NOMO-1 treated with DMSO at 0.1 percent for 48 hours (cell line): ENCODE measurements around the gene MGLL.
A peak's percentile ranks its signal among the peaks of the same experiment; 100 is the strongest.

Source experiments
- DNase-seq: peaks from one replicate; lab custom pipeline; 2025; ENCODE audit not compliant: unreplicated experiment; lab: John Stamatoyannopoulos, UW

The MGLL gene

GRCh38 chr3:127835993-127836882 lies 13.9 kb upstream of the MGLL start:
- DNase-seq: peak; percentile 40

- no peak for DNase-seq
Measured at GRCh38 chr3:127834771-127835170, 12.5 kb upstream of the MGLL start.

GRCh38 chr3:127833281-127834032 lies 11.1 kb upstream of the MGLL start:
- no peak for DNase-seq

- DNase-seq: peak; percentile 78
Measured at GRCh38 chr3:127831723-127832172, 9.4 kb upstream of the MGLL start.

DNA sequence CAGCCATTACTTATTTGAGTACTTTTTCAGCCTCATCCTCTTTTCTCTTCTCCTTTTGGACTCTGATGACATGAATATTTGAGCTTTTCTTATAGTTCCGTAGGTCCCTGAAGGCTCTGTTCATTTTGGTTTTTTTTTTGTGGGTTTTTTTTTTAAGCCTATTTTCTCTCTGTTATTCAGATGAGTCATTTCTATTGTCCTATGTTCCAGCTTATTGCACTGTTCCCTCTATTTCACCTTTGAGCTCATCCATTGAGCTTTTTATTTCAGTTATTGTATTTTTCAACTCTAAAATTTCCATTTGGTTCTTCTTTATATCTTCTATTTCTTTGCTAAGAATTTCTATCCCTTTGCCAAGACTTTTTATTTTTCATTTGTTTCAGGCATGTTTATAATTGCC lies 7.2 kb upstream of the MGLL start:
- DNase-seq: no peak

DNA sequence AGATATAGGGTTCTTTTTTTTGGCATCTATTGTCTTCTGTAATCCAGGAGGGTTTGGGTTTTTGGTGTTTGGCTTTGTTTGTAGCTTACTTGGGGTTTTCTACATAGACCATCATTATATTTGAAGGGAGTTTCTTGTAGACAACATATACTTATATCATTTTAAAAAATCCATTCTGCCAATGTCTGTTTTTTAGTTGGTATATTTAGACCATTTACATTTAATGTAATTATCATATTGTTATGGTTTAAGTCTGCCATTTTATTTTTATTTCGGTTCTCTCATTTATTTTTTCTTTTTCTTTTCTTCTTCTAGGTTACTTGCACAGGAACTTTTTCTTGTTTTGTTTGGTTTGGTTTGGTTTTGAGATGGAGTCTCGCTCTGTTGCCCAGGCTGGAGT lies 5.5 kb upstream of the MGLL start:
- no peak for DNase-seq

DNA sequence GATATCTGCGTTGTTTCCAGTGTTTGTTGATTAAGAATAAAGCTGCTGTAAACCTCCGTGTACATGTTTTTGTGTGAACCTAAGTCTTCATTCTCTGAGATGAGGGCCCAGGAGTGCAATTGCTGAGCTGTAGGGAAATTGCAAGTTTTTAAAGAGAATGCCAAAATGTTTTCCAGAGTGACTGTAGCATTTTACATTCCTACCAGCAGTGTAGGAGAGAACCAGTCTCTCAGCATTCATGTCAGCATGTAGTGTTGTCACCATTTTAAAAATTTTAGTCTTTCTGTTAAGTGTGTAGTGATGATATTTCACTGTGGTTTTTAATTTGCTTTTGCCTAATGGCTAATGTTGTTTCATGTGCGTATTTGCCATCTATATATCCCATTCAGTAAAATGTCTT lies 3.4 kb upstream of the MGLL start:
- no peak for DNase-seq

GRCh38 chr3:127824151-127824825 lies 2.0 kb upstream of the MGLL start:
- DNase-seq: no peak

GRCh38 chr3:127823426-127823857 lies 1.1 kb upstream of the MGLL start:
- no peak for DNase-seq

GRCh38 chr3:127822682-127823425 lies 539 bp upstream of the MGLL start:
- peak; percentile 49 for DNase-seq

DNA sequence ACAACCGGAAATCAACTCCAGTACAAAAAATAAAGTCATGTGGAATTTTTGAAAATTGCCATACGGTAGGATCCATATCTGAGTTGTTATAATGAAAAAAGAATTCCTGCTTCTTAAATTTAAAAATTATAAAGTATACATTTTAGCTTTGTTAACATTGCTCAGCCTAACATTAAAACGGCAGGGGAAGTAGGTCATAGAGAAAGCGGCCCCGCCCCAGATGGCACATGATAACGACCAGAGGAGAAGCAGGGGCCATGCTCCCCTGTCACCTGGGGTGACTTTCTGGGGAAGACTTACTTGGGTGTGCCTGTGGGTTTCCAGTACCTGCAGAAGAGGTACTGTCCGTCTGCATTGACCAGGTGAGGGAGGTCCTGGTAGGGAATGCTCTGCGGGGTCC lies 921 bp downstream of the MGLL start:
- DNase-seq: peak; percentile 64

- DNase-seq: no peak
Measured at GRCh38 chr3:127820826-127821313, 1.4 kb downstream of the MGLL start.

DNA sequence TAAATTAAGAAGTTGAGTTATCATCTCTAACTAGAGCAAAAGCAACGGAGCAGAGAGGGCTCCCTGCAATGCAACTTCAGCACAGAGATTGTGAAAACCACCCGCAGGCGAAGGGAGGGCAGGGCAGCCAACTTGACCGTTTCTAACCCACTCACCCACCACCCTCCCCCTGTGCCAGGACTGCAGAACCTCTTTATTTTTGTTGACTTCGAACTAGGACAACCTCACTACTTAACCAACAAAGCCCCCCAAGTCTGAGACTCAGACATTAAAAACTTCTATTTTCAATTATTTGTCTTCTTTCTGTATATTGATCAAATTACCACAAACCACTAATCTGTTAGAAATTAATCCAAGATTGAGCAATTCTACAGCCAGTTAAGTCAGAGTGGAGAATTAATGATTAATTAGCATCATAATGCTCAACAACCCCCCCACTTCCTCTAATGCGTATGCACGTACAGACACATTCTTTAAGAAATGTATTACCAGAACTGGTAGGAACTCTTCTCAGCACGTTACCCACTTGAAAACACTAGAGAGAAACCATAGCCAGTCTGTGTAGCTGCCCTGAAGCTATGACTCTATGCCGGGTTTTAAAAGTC lies 2.0 kb downstream of the MGLL start:
- DNase-seq: peak; percentile 71

- no peak for DNase-seq
Measured at GRCh38 chr3:127819656-127820055, 2.7 kb downstream of the MGLL start.

GRCh38 chr3:127819086-127819485 lies 3.2 kb downstream of the MGLL start:
- no peak for DNase-seq

DNA sequence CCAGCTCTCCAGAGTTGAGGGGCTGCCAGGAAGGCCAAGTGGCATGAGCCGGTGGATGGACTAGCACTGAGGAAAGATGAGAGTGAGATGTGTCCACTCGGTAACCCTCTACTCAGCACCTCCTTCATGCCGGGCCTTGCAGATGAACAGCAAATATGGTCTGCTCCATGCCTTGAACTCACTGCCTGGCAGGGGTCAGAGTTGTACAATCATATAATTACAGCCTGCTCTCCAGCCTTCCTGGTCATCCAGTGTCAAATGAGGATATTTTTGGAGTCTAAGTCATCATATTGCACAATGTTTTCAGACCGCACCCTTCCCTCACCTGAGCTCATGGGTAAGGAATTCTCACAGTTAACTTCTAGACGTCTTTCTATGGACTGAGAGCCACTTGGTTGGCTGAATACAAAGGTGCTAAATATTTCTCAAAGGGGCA lies 4.9 kb downstream of the MGLL start:
- DNase-seq: no peak

- peak; percentile 12 for DNase-seq
Measured at GRCh38 chr3:127816783-127817405, 5.4 kb downstream of the MGLL start.

DNA sequence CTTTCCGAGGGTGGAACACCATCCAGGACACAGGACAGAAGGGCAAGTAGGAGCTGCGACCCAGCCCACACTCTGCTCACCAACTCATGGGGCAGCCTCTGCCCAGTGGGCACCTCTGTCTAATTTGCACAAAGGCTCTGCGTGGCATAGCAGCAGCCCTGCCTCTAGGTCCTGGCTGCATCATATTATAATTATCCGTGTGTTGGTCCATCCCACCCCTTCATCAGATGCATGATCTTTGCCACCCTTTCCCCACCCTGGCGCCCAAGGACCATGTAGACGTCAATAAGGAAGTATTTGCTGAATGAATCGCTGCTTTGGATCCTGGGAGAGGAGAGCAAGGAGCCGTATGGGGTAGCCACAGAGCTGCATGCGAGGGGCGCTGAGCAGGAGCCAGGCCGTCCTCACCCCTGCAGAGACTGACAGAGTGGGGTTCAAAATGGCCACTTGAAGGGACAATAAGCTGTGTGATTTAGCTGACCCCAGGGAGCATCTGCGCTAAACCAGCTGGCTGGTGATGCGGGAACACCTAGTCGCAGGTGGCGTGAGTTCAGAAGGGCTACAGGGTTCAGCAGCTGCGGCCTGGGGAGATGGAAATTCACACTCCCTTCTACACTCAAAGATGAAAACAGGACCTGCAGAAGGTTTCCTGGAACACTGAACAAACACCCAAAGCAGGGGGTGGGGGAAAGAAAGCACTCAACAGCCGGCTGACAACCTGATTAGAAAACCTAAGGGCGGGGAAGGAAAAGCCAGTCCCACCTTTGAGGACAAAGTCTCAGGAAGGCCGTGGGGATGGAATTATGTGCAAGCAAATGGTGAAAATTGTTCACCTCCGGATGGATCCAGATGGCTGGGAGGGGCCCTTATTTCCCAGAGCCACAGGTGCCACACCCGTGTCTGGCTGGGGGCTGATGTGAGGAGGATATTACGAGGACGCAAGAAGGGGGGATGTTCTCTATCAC lies 6.4 kb downstream of the MGLL start:
- no peak for DNase-seq

DNA sequence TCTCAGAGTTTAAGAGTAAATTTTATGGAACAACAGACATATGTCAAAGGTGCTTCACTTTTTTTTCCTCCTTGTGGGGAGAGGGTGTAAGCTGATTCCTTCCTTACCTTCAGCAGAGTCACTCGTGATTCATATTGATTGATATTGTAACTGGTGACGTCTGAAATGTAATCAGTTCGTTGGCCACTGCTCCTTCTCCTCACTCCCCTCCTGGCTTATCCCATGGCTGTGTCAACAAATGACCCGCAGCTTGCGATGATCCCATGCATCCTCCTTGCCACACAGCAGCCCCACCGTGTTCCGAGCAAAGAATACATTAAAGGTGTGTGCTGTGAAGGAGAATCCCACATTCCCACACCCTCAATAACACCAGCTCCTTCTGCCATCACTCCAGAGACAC lies 7.3 kb downstream of the MGLL start:
- no peak for DNase-seq
